NK-92 (cell line): ENCODE results near the gene TSPYL2.

Experiments used
- DNase-seq: peaks from one replicate; lab custom pipeline; 2025; ENCODE audit not compliant: unreplicated experiment; lab: John Stamatoyannopoulos, UW

TSPYL2 gene

DNA sequence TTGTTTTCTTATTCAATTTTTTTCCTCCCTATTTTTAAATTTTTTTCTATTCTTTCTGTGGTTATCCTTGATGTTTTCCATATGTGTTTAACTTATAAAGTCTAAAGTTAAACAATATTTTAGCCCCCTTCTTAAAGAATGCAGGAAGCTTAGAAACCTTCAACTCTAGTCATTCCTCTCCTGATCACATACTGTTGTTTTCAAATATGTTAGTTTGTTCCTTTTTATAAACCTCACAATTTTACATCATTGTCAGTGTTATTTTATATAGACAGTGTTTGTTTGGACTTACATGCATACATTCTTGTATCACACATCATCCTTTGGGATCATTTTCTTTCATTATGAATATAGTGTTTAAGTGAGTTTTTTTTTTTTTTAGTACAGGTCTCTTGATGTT lies 43.3 kb downstream of the TSPYL2 start:
- no peak for DNase-seq

- no peak for DNase-seq
These were observed 44.2 kb downstream of the TSPYL2 start for GRCh38 chrX:53126377-53126776.

- DNase-seq: no peak
These were observed 46.1 kb downstream of the TSPYL2 start for GRCh38 chrX:53128097-53128749.

GRCh38 chrX:53133400-53133799 lies 51.2 kb downstream of the TSPYL2 start:
- no peak for DNase-seq

DNA sequence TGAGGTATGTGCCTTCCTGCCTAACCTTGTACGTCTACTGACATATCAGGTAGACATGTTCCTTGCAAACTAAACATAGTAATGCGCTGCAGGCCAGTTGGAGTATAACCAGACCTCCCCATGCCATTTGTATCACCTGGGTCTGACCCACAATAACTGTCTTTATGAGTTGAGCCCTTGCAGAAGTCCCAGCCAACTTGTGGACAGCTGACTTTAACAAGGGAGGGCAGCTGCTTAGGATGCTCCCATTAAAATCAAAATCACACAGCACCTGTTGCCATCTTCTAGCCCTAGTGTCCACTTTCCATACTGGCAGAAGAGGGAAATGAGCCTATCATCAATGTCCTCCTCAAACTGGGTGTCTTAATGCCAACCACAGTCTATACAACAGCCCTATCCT lies 53.4 kb downstream of the TSPYL2 start:
- DNase-seq: no peak
